ENCODE measurements around the gene TSPAN9.

The TSPAN9 gene

DNA sequence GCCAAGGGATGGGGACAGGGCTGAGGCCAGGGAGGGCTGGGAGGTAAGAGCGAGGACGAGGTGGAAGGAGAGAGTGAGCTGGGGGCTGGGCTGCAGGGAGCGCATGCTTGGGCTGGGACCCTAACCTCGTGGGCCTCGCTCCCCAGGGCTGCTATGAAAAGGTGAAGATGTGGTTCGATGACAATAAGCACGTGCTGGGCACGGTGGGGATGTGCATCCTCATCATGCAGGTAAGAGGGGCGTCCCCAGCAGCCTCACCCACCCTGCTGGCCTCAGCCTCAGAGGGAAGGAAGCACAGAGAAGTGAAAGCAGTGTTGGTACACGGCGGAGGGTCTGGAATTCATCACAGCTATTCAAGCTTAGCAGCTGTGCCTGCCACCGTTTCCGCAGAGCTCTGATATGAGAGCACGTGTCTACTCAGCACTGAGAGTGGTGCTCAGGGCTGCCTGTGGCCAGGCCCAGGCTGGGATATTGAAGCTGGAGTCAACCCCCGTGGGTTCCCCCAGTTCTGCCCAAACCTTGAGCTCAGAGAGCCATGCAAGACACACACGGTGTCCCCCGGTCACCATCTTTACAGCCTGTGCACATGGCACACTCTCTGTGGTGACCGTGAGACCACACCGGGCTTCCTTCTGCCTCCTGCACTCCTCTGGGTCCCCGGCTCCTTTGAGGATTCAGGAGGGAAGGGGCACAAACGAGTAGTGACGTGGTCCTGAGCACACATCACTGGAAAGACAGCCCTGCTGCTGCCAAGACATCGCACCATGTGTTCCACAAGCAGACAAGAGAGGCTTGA is 204.6 kb downstream of the TSPAN9 start:
- DNase-seq = no peak

DNA sequence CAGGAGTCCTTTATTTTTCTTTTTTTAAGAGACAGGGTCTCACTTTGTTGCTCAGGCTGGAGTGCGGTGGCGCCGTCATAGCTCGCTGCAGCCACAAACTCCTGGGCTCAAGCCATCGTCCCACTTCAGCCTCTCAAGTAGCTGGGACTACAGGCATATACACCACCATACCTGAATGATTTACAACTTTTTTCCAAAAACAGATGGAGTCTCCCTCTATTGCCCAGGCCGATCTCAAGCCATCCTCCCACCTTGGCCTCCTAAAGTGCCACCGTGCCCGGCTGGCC is 205.1 kb downstream of the TSPAN9 start:
- DNase-seq = no peak

DNA sequence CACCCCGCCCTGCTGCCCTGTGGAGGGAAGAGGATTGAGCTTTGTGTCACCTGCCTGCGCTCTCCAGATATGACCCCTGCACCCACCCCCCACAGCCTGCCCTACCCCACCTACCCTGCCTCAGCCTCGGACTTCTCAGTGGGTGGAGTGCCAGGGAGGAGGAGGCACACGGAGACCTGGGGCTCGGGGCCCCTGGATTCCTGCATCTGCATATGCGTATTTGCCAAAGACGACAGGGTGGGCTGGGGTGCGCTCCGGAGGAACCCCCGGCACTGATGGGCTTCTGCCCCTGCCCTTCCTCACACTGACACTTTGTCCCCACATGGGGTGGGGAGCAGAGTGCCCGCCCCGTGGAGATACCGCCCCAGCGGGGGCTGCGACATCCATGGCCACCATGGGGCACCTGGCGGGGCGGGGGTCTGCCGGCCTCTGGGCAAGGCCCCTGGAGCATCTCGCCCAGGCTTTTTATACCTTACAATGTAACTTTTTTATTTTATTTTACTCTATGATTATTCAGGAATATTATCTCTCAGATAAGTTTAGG is 206.0 kb downstream of the TSPAN9 start:
- no peak for DNase-seq

DNA sequence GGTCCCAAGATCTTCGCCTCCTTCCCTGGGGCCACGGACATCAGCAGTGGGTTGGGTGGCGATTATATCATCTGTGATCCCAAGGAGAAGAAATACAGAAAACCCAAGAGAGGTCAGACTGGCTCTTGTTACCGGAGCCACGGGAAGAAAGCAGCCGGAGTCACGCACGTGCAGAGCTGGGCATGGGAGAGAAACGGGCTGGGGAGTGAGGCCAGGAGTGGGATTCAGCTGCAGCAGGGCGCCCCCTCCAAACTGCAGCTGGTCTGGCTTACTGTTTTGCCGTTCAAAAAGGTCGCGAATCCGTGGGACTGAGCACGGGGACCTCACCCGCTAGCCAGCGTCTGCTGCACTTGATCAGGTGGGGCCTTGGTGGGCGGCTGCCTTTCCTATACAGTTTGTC is 207.2 kb downstream of the TSPAN9 start:
- no peak for DNase-seq

DNA sequence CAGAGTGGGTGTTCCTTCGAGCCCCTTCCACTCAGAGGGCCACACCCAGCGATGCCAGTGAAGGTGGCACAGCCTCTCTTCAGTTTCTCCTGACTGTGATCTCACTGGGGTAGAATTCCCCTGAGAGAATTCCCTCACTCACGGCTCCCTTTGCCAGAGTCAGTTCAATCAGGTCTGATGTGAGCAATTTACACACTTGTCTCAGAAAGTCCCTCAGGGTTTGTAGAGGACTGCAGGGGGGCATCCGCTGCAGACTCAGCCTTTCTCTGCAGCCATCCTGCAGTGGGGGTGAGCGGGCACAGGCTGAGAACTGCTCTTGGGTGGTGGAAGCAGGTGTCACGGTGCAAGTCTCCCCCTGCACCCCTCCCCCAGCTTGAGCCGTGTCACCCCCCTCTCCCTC is 208.4 kb downstream of the TSPAN9 start:
- no peak for DNase-seq

DNA sequence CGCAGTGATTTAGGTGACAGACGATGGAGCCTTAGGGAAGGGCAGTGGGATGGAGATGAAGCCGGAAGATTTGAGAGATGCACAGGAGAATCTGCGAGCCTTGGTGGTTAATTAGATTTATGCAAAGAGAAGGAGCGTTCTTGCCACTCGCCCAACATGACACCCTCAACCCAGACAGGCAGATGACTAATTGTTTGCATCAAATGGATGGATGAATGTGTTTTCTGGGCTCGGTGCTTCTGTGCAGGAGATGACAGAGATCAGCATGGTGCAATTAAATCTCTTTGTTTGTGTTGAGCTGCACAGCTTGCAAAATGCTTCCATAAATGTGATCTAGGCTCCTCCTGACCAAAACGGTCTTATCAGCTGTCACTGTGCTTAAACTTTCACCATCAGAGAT is 211.5 kb downstream of the TSPAN9 start:
- no peak for DNase-seq

DNA sequence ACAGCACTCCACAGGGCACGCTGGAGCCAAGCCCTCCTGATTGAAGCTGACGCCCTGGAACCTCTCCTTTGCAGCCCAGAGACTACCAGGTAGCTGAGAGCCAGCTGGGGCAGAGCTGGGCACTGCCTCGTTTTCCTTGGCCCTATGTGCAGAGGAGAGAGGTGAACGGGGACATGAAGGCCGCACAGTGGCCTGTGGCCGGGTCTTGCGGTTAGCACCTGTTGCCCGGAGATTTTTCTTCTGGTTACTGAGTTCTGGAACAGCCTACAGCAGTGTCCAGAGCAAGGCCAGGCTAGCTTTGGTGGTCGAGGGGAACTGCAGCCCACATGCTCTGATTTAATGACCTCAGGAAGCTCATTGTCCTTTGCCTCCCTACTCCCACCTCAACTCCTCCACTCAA is 212.5 kb downstream of the TSPAN9 start:
- DNase-seq = no peak

DNA sequence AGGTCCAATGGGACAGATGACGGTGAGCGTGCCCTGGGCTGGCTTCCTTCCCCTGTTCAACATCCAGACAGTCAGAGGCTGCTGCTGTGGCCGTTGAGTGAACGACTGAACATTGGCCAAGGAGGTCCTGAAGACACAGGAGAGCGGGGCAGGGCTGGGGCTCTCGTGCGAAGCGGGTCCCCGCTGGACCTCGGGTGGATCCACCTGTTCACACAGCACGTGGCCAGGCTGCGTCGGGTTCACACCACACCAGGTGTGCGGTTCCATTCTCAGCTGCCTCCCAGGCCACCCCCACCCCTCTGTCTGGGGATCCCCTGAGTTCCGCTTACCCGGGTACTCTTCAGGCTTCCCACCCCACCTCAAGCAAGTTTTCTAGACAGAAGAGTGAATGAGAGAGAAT is 214.8 kb downstream of the TSPAN9 start:
- no peak for DNase-seq

DNA sequence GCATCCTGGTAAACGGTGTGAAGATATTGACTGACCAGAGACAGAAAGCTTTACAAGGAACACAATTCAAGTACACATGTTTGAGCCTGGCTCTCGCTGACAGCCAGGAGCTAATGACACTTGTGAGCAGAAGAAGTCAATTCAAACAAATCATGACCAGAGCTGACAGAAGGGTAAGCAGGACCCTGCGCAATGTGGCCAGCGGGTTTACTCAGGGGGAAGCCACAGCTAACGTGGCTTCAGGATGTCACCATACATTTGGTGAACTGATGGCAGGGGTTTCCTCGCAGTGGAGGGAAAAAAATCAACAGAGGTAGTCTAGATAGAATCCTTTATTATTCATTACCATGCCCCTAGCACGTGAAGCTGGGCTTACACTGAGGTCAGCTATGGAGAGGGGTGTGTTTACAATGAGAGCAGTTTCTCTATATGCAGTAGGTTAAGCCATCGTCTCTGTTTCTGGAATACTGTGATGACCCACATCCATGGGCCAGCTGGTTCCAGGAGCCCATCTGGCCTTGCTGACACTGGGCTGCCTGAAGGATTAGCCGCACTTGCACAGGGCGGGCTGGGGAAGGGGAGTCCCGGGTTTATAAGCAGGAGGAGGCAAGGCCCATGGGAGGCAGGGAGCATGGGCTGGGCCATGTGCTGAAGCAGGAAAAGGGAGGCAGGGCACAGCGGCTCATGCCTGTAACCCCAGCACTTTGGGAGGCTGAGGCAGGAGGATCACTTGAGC is 215.7 kb downstream of the TSPAN9 start:
- DNase-seq = no peak

DNA sequence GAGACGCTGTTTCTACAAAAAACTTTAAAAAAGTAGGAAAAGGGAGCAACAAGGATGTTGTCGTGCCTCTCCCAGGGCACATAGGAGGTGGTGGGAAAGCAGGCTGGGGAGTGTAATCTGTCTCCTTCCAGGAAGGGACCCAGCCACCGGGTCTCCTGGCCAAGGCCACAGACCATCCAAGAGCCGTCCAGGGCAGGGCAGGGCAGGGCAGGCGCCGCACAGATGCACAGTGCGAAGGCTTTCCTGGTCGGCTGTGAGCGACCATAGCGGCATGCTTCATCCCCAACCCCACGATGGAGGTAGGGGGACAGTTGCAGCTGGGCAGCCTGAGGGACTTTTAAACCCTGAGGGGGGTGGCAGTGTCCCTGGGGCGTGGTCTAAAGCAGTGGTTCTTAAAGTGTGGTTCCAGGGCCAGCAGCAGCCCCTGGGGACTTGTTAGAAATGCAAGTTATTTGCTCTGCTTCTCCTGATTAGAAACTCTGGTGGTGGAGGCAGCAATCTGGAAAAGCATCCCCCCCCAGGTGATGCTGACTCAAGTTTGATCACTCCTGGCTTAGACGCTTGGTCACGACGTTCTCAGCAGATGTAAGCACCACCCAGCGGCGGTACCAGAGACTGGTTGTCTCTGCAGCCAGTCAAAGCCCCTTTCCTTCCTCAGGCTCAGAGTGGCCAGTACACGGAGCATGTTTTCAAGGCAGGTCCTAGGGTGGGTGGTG is 216.4 kb downstream of the TSPAN9 start:
- DNase-seq = no peak

DNA sequence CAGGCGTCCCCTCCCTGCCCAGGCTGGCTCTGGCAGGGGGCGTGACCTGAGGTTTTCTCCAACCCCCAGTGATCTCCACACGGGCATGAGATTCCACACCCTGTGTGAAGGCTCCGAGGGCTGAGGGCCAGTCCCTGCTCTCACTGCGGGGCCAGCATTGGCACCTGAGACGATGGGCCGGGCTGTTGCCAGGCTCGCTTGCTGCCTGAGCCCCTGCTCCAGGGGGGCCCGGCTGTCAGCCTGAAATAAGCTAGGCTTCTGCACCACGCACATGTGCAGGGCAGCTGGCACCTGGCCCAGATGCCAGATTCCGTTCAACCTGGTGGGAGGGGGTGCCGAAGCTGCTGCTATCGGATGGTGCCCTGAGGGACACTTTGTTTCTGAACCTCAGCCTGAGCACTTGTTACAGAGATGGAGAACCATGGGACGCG is 217.3 kb downstream of the TSPAN9 start:
- DNase-seq = no peak

DNA sequence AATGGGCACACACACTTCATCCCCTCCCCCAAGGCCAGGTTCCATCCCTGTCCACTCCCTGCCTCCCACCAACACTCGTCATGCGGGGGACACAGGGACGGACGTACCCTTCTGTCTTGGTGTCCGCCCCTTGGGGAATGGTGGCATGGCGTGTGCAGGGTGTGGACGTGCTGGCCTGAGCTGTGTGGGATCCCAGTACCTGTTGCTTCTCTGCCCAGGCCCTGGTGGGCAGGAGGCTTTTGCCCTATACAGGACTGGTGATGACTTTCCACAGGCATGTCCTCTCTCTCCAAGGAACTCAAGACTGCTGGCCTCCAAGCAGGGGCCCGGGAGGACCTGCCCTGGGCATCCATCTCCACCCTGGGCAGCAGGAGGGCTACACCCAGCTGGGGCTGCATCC is 218.0 kb downstream of the TSPAN9 start:
- DNase-seq = no peak

DNA sequence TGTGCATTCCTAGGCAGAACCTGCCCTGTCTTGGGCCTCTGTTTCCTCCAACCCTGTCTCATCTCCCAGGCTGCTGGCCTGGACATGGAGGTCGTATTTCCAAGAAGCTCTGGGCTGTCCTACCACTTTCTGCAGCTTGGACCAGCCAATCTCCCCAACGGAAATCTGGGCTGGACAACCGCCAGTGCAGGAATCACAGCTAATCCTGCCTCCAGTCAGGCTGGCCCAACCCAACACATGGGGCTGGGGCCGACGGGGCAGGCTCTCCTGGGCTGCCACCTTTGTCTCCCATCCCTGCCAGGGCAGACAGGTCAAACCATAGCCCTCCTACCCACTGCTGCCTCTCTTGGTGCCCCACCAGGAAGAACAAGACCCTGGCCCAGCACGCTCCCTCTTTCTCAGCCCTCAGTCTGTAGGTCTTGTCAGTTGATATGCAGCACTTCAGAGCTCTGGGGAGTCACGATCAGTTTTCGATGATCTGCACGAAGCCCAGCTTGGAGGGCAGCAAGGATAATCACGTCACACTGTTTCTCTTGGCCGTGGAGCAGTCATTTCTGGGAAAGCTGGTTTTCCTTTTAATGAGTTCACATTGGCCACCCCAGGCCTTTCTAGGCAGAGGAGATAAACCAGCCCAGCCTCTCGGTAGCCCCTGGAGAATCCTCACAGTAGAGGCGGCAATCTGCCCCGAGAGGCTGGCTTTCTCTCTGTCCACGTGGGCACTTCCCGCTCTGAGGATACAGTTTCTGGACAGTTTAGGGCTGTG is 218.6 kb downstream of the TSPAN9 start:
- no peak for DNase-seq

DNA sequence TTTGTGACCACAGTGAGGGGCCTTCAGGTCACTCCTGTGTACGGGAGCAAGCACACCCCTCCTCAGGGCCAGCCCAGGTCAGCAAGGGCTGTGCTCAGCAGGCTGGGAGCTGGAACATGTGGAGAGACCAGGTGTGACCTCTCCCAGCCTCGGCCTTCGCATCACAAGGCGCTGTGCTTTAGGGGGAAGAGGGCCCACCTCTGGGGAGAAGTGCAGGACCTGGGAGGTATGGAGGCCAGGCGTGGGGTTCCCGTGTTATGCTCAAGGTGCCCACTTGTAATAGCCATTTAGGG is 219.2 kb downstream of the TSPAN9 start:
- DNase-seq = no peak

DNA sequence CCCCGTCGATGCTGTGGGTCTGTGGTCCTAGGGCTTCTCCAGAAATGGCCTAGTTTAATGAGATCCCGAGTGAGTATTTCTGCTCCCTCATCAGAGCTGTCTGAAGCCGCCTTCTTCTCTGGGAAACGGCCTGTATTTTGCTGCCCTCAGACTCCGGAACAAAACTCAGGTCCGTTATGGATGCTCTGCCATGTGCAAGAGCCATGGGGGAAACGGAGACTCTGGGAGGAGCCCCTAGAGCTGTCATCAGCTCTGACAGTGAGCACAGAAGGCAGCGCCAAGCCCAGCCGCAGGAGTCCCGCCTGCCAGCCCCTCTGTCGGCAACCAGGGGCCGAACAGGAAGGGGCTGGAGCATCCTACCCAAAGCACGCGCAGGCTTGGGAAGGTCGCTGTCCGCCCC is 221.4 kb downstream of the TSPAN9 start:
- no peak for DNase-seq

DNA sequence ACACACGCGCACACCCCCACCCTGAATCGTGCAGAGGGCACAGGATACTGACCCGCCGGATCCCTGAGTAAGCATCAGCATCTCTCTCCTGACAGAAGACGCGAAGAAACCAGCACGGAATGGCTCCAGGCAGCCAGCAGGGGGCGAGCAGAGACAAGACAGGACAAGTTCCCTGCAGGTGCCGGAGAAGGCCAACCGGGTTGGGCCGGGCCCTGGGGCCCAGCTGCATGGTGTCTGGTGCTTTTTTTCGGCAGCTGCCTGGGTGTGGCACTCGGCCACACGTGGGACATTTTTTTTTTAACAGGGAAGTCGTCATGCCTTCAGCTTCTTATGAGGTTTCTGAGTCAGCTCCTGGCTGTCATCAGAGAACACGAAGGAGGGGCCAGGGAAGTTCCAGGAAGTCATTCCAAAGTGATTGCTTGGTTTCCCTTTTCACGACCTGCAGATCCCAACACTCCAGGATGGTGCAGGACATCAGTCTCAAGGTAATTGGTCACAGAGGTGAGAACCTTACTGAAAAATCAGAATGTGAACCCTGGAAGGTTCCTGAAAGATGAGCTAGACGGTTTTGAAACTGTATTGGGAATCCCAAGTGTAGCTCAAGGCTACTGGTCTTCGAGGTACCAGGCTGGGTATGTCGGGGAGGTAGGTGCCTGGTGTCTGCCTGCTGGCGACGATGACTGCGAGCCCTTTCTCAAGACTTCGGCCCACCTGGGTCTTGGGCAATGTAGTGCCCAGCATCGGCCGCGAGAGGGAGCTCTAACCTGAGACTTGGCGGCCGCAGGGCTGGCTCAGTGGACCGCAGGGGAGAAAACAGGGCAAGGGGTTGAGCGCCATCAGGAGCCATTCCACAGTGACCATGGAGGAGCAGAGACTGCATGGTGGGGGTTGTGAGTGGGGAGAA is 223.0 kb downstream of the TSPAN9 start:
- peak; percentile 84 for DNase-seq

DNA sequence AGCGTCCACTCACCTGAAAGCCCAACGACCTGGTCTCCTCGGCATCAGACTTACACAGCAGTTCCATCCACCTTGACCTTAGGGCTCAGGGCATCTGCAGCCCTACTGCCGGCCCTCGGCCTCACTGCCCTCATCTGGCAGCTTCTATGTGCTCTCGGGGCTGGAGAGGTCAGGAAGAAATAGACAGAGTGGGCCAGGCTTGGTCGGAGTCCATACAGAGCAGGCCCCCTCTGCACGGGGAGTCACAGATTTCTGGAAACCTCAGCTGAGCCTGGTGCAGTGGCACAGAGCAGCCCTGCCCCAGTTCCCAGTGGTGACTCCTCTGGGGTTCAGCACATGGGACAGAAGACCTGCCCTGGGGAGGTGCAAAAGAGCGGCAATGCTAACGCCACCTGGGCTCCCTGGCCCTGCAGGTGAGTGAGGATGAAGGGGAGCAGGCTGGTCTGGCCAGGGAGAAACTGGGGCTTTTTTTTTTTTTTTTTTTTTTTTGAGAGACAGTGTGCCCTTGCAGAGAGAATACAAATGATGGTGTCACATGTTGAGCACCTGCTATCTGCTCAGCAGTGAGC is 223.7 kb downstream of the TSPAN9 start:
- no peak for DNase-seq

DNA sequence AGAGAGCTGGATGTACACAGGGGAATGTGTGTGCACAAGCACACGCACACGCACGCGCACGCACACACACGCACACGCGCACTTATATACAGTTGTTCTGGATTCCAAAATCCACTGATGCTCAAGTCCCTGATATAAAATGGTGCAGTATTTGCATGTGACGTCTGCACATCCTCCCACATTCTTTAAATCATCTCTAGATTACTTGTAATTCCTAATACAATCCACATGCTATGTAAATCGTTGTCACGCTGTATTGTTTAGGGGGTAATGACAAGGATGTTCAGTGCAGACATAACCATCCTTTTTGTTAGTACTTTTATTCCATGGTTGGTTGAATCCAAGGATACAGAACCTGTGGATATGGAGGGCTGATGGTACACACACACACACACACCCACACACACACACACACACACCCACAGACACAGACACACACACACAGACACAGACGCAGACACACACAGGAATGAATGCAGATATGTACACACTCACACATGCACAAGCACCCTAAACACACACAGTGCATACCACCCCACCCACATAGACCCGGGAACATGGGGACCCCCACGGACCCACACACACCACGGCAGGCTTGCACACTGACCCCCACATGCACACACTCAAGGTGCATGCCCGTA is 225.3 kb downstream of the TSPAN9 start:
- DNase-seq = no peak

DNA sequence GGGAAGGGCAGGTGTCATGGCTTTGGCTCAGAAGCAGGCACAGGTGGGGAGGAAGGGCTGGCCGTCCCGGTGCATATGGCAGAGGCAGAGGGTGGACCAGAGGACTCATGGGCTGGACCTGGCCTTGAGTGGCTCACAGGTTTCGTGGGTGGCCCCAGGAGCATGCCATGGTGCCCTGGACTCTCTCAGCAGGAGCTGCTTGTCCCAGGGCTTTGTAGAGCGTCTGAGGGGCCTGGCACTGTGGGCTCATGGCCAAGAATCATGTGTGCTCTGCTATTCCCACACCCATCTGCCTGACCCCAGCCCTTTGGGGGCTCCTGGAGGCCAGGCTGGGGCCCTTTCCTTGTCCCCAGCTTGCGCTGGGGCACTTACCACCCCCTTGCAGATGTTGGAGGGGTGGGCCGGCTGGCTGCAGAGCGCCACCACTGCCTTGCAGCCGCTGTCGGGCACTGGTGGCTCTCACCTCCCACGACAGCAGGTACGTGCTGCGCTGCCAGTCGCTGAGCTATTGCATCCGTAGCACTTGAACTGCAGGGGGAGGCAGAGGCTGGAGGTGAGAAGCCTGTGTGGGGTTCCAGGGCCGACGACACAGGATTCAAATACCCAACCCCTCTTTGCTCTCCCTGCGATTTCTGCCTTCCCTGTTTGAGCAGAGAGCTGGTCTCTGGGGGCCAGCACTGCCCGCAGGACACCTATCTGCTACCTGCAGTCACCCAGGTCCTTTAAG is 226.4 kb downstream of the TSPAN9 start:
- peak; percentile 65 to 77 for DNase-seq

DNA sequence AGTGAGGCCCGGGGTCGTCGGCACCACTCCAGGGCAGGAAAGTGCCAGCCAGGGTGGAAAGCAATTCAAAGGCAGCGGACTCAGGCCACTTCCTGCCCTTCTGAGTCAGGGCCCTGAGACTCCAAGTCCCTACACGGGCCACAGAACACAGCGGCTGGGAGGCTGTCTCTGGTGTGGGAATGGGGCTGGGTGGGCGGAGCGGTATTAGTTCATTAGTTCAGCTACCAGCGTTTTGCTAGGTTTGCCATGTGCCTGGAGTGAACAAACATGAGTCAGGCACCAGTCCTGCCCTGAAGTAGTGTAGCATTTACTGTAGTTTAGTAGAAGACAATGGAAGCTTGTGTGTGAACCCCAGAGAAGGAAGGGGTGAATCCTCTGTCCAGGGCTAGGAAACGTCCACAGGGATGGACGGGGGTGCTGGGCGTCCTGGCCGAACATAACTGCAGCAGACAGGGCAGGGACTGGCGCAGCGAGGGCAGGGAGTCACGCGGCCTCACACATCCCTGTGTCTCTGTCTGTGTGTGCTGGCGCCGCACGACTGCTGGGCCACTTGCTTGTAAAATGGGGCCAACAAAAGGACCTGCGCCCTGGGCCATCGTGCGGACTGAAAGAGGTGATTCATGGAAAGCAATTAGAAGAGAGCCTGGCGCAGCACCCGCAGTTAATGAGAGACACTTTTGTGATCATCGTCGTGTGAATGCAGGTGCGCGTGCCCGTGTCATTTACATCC is 227.4 kb downstream of the TSPAN9 start:
- DNase-seq = peak; percentile 69 to 92

Data from NCI-H2081 (cell line).